D341Med (cell line): ENCODE data around the gene MFSD2B.
"Not testable (repeated sequence)": the region's sequence is repeated elsewhere in the genome, so short reads cannot be mapped to it uniquely, and the experiment has no call there.

Experiments
- DNase-seq: peaks from one replicate; pipeline ENCODE4 v3.0.0; 2012; ENCODE audit warnings: low spot score

Gene MFSD2B

GRCh38 chr2:24018241-24018640 is 8.4 kb downstream of the MFSD2B start:
- no peak for DNase-seq

- no peak for DNase-seq
Observed at GRCh38 chr2:24019729-24020128, 9.8 kb downstream of the MFSD2B start.

- DNase-seq, result no peak
Observed at GRCh38 chr2:24020244-24020643, 10.4 kb downstream of the MFSD2B start.

- DNase-seq, result peak; percentile 68
Observed at GRCh38 chr2:24021122-24021998, 11.5 kb downstream of the MFSD2B start.

- no peak for DNase-seq
Observed at GRCh38 chr2:24022324-24022974, 12.6 kb downstream of the MFSD2B start.

GRCh38 chr2:24022975-24023575 is 13.2 kb downstream of the MFSD2B start:
- no peak for DNase-seq

GRCh38 chr2:24024018-24024417 is 14.1 kb downstream of the MFSD2B start:
- DNase-seq, result no peak

GRCh38 chr2:24024996-24025663 is 15.2 kb downstream of the MFSD2B start:
- DNase-seq, result no peak

- no peak for DNase-seq
Observed at GRCh38 chr2:24026233-24026632, 16.3 kb downstream of the MFSD2B start.

GRCh38 chr2:24038786-24039499 is 29.1 kb downstream of the MFSD2B start:
- no peak for DNase-seq

GRCh38 chr2:24040511-24040910 is 30.6 kb downstream of the MFSD2B start:
- DNase-seq, result no peak

GRCh38 chr2:24043133-24043532 is 33.2 kb downstream of the MFSD2B start:
- not testable (repeated sequence) for DNase-seq

- no peak for DNase-seq
Observed at GRCh38 chr2:24045511-24046508, 35.9 kb downstream of the MFSD2B start.

GRCh38 chr2:24046599-24046929 is 36.7 kb downstream of the MFSD2B start:
- DNase-seq, result no peak

- peak; percentile 90 for DNase-seq
Observed at GRCh38 chr2:24046930-24047702, 37.2 kb downstream of the MFSD2B start, which contains the start of gene WDCP. WDCP (minus strand) TSS chr2:24047391; CDS start chr2:24039494, 7,897 bp downstream.

GRCh38 chr2:24047703-24048033 is 37.8 kb downstream of the MFSD2B start:
- DNase-seq, result no peak

GRCh38 chr2:24048769-24049484 is 39.0 kb downstream of the MFSD2B start:
- DNase-seq, result no peak

GRCh38 chr2:24049485-24050021 is 39.7 kb downstream of the MFSD2B start, which contains the start of gene FKBP1B:
FKBP1B (plus strand) TSS chr2:24049741; CDS start chr2:24049850, 109 bp downstream.
- peak; percentile 77 for DNase-seq
